Right cardiac atrium (tissue), 5 donors: ENCODE measurements around the gene RNF167. TPM values are rescaled to one million over a fixed set of nuclear protein-coding genes. Genes with fewer than 3 reads are reported as not detected.
A peak's percentile ranks its signal among the peaks of the same experiment; 100 is the strongest.

Source experiments
- ATAC-seq, 2 donors: fragments of 200-7000 bp; cut with Tn5 transposase; one replicate each; pipeline versions ENCODE4 v1.8.0 to v1.9.1; 2020; ENCODE audit warnings: moderate library complexity in 2 of 2, mild to moderate bottlenecking in 1 of 2
- DNase-seq, 3 donors: peaks; one replicate each; pipeline ENCODE4 v3.0.0-alpha.2; 2020
- H3K27ac ChIP-seq: one replicate; pipeline ENCODE4 v1.5.1; 2013; ENCODE audit warnings: mild to moderate bottlenecking, low read length, control low read depth, moderate library complexity
- H3K27me3 ChIP-seq: one replicate; pipeline ENCODE4 v1.6.1; 2013; ENCODE audit not compliant: control insufficient read depth, insufficient read depth
- H3K4me1 ChIP-seq: one replicate; pipeline ENCODE4 v1.6.1; 2013; ENCODE audit warnings: low read length; ENCODE audit not compliant: control insufficient read depth, insufficient read depth
- H3K4me3 ChIP-seq: one replicate; pipeline ENCODE4 v1.5.1; 2013; ENCODE audit warnings: low read length, control low read depth
- H3K9me3 ChIP-seq: one replicate; pipeline ENCODE4 v1.6.1; 2013; ENCODE audit warnings: low read length; ENCODE audit not compliant: control insufficient read depth
- WGBS: extraction: QIAGEN DNeasy Blood & Tissue Kit; methylation state at CpG from one replicate; pipeline ENCODE4 v1.1.7; 2013; 5-methylcytosine and 5-hydroxymethylcytosine counted together
- intact Hi-C, 4 donors: fragments of 100-400 bp; cut with DNase I; formaldehyde crosslinking; loops; one replicate each; pipeline versions ENCODE4 v1.11.0 to v1.14.0; 2022 to 2023
- long read RNA-seq, 4 donors: library from polyadenylated mRNA; unstranded; transcript quantifications; one replicate each; pipeline ENCODE4 v2.0.0, GENCODE V29; 2020 to 2021
- polyA plus RNA-seq: library from polyadenylated mRNA; stranded (reverse); fragments of 200-250 nt; gene quantifications from one replicate; pipeline ENCODE4 v1.2.3, GENCODE V29; 2013
- total RNA-seq, 4 donors: library from RNA; stranded (reverse); fragmentation: NEBNext Ultra II Directional; extraction: Animal tissue kit (Norgen Biotek cat#: 25700); gene quantifications; one replicate each; pipeline ENCODE4 v1.2.1, GENCODE V29; 2021
- donor health status: healthy with polysubstance abuse.
- donor health status: DM: no; HTN: yes; CAD: no.
- donor health status: DM: no; HTN: no; CAD: no.
- donor health status: DM: no; HTN: yes; CAD: no; lungs with severe emphysema.
- donor health status: DM: yes; HTN: yes; CAD: no.

Gene RNF167
- total RNA-seq, result 100 to 1,000 TPM in 1 of 4 donors, 10 to 100 TPM in 3; 76.6 to 108 (median 87.5) TPM
- 124 TPM for polyA plus RNA-seq
- long read RNA-seq, donor 1, transcript RNF167-211 (9 exons, 1,757 nt), result minor isoform, 17 of 95 reads
- long read RNA-seq, donor 1, transcript RNF167-201 (10 exons, 1,915 nt), result major isoform, 18 of 95 reads
- long read RNA-seq, donor 1, partial matches to known transcripts, result 5 of 95 reads
- long read RNA-seq, donor 1, other reads (novel, unspliced or antisense), result 54 of 95 reads
- long read RNA-seq, donor 2, transcript RNF167-201 (10 exons, 1,915 nt), result major isoform, 12 of 32 reads
- long read RNA-seq, donor 2, transcript RNF167-211 (9 exons, 1,757 nt), result minor isoform, 5 of 32 reads
- long read RNA-seq, donor 2, partial matches to known transcripts, result 1 of 32 reads
- long read RNA-seq, donor 2, other reads (novel, unspliced or antisense), result 13 of 32 reads
- long read RNA-seq, donor 3, transcript RNF167-211 (9 exons, 1,757 nt), result major isoform, 17 of 102 reads
- long read RNA-seq, donor 3, transcript RNF167-201 (10 exons, 1,915 nt), result minor isoform, 7 of 102 reads
- long read RNA-seq, donor 3, partial matches to known transcripts, result 6 of 102 reads
- long read RNA-seq, donor 3, other reads (novel, unspliced or antisense), result 69 of 102 reads
- long read RNA-seq, donor 4, transcript RNF167-201 (10 exons, 1,915 nt), result major isoform, 10 of 33 reads
- long read RNA-seq, donor 4, partial matches to known transcripts, result 1 of 33 reads
- long read RNA-seq, donor 4, other reads (novel, unspliced or antisense), result 18 of 33 reads

- intact Hi-C loops, result loop anchor here in 2 of 4 donors (5.0 to 10.0 kb wide), 2 partner anchors 33 to 45 kb away; partner anchors contain the start of gene CAMTA2 (in 1 of the 2)
- Histone ChIP-seq H3K27me3 (no peaks in the 10 kb centered on the region), H3K4me1 (peaks cover 7% of the 10 kb centered on the region), H3K27ac (peak within 1 kb of the TSS; percentile 98), H3K4me3 (peak within 1 kb of the TSS; percentile 84), H3K9me3 (no peaks in the 10 kb centered on the region)
- ATAC-seq (peak; percentile 92 to 94), DNase-seq (peak; percentile 96 to 97 (median 97))
- under 1% methylated on average over 72 of the region's 72 CpGs for WGBS
Observed at GRCh38 chr17:4939796-4940554, at the start of gene RNF167, which contains the start of gene SLC25A11. Gene RNF167 (plus strand): TSS chr17:4940268. CDS start chr17:4940910, 642 bp downstream. Gene SLC25A11 (minus strand): TSS chr17:4940046. CDS start chr17:4939910, 136 bp downstream.

GRCh38 chr17:4891411-4892410, 48.4 kb upstream of the RNF167 start:
- H3K9me3 ChIP-seq, result no peaks in the 10 kb centered on the region
- no peaks in the 10 kb centered on the region for H3K4me1 ChIP-seq
- intact Hi-C loops, result loop anchor here in 2 of 4 donors (2.0 to 10.0 kb wide), 2 partner anchors 103 to 157 kb away; partner anchors contain the start of genes CXCL16 (in 1 of the 2), GLTPD2 (in 1 of the 2), MED11 (in 1 of the 2) and ZMYND15 (in 1 of the 2)
- no peaks in the 10 kb centered on the region for H3K27me3 ChIP-seq
- DNase-seq, result peak in 1 of 3 donors; percentile 71
- H3K27ac ChIP-seq, result no peak overlapping the region
- H3K4me3 ChIP-seq, result no peak overlapping the region
- WGBS, result 91% methylated on average over 42 of the region's 42 CpGs
- ATAC-seq, result no peak

- DNase-seq (no peak), ATAC-seq (no peak)
- intact Hi-C loops, result loop anchor here in 1 of 4 donors (10.0 kb wide), 1 partner anchor 158 kb away; the partner anchor contains the start of genes CXCL16, MED11 and ZMYND15
- no peaks in the 10 kb centered on the region for H3K27me3 ChIP-seq
- no peak overlapping the region for H3K4me3 ChIP-seq
- no peaks in the 10 kb centered on the region for H3K4me1 ChIP-seq
- no peak overlapping the region for H3K27ac ChIP-seq
- H3K9me3 ChIP-seq, result no peaks in the 10 kb centered on the region
- 83% methylated on average over 23 of the region's 23 CpGs for WGBS
Observed at GRCh38 chr17:4892499-4893221, 47.4 kb upstream of the RNF167 start.

GRCh38 chr17:4893272-4893671, 46.8 kb upstream of the RNF167 start:
- WGBS, result 85% methylated on average over 18 of the region's 18 CpGs
- intact Hi-C loops, result loop anchor here in 1 of 4 donors (10.0 kb wide), 1 partner anchor 158 kb away; the partner anchor contains the start of genes CXCL16, MED11 and ZMYND15
- no peaks in the 10 kb centered on the region for H3K4me1 ChIP-seq
- H3K9me3 ChIP-seq, result no peaks in the 10 kb centered on the region
- H3K27ac ChIP-seq, result no peak overlapping the region
- DNase-seq (no peak), ATAC-seq (no peak)
- H3K4me3 ChIP-seq, result no peak overlapping the region
- H3K27me3 ChIP-seq, result no peaks in the 10 kb centered on the region

GRCh38 chr17:4893721-4894560, 46.1 kb upstream of the RNF167 start:
- Histone ChIP-seq H3K9me3 (no peaks in the 10 kb centered on the region), H3K27me3 (no peaks in the 10 kb centered on the region), H3K4me3 (no peak overlapping the region), H3K27ac (no peak overlapping the region), H3K4me1 (no peaks in the 10 kb centered on the region)
- no peak for ATAC-seq
- intact Hi-C loops, result loop anchor here in 1 of 4 donors (10.0 kb wide), 1 partner anchor 159 kb away; the partner anchor contains the start of genes CXCL16, MED11 and ZMYND15
- DNase-seq, result no peak
- WGBS, result 87% methylated on average over 31 of the region's 31 CpGs

GRCh38 chr17:4895121-4895520, 44.9 kb upstream of the RNF167 start:
- Histone ChIP-seq H3K27ac (no peak overlapping the region), H3K9me3 (no peaks in the 10 kb centered on the region), H3K4me1 (no peaks in the 10 kb centered on the region), H3K4me3 (no peak overlapping the region), H3K27me3 (no peaks in the 10 kb centered on the region)
- intact Hi-C loops, result loop anchor here in 1 of 4 donors (10.0 kb wide), 1 partner anchor 160 kb away; the partner anchor contains the start of genes CXCL16, MED11 and ZMYND15
- 91% methylated on average over 13 of the region's 13 CpGs for WGBS
- ATAC-seq, result no peak
- DNase-seq, result no peak

- H3K9me3 ChIP-seq, result no peaks in the 10 kb centered on the region
- H3K4me3 ChIP-seq, result no peak overlapping the region
- intact Hi-C loops, result loop anchor here in 1 of 4 donors (10.0 kb wide), 1 partner anchor 161 kb away; the partner anchor contains the start of genes CXCL16, MED11 and ZMYND15
- no peaks in the 10 kb centered on the region for H3K27me3 ChIP-seq
- ATAC-seq (no peak), DNase-seq (no peak)
- H3K4me1 ChIP-seq, result no peaks in the 10 kb centered on the region
- no peak overlapping the region for H3K27ac ChIP-seq
- WGBS, result 72% methylated on average over 27 of the region's 27 CpGs
Observed at GRCh38 chr17:4895657-4896331, 44.3 kb upstream of the RNF167 start.
